Measurements from ENCODE around the gene GATA1. TPM values are rescaled to one million over a fixed set of nuclear protein-coding genes. Genes with fewer than 3 reads are reported as not detected.

GATA1 gene
- total RNA-seq, 4 donors from 2014 or later = not detected

GRCh38 chrX:48790477-48790876 is 4.1 kb downstream of the GATA1 start:
- ATAC-seq (ENCODE audit: low FRiP score) (no peak), DNase-seq (ENCODE audit: low spot score) (no peak)
- TF ChIP-seq, protein P1, sequence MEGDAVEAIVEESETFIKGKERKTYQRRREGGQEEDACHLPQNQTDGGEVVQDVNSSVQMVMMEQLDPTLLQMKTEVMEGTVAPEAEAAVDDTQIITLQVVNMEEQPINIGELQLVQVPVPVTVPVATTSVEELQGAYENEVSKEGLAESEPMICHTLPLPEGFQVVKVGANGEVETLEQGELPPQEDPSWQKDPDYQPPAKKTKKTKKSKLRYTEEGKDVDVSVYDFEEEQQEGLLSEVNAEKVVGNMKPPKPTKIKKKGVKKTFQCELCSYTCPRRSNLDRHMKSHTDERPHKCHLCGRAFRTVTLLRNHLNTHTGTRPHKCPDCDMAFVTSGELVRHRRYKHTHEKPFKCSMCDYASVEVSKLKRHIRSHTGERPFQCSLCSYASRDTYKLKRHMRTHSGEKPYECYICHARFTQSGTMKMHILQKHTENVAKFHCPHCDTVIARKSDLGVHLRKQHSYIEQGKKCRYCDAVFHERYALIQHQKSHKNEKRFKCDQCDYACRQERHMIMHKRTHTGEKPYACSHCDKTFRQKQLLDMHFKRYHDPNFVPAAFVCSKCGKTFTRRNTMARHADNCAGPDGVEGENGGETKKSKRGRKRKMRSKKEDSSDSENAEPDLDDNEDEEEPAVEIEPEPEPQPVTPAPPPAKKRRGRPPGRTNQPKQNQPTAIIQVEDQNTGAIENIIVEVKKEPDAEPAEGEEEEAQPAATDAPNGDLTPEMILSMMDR (IDR thresholded peaks at IDR 0.05) = no peak

DNA sequence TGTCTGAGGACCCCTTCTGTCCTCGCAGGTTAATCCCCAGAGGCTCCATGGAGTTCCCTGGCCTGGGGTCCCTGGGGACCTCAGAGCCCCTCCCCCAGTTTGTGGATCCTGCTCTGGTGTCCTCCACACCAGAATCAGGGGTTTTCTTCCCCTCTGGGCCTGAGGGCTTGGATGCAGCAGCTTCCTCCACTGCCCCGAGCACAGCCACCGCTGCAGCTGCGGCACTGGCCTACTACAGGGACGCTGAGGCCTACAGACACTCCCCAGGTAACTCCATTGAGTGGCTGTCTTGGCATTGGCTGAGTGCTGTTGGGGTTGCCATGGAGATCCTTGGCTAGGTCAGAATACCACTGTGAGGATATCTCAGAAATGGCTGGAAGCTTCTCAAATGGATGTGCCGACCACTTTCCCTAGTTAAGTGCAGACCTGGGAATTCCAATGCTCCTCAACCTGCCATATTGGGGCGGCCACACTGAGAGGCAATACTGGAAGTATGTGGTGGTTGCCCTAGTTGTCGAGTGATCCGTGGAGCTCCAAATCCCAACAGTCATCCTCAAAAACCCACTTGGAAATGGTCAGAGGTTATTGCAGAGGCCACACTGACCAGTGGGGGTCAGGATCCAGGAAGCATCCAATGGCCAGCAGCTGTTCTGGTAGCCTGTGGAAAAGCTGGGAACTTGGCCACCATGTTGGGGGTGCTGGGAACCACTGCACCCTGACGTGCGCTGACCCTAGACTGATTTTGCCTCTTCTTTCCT is 4.9 kb downstream of the GATA1 start:
- DNase-seq (ENCODE audit: low spot score) = no peak
- TF ChIP-seq, protein P1 (IDR thresholded peaks at IDR 0.05) = no peak
- no peak for ATAC-seq (ENCODE audit: low FRiP score)

DNA sequence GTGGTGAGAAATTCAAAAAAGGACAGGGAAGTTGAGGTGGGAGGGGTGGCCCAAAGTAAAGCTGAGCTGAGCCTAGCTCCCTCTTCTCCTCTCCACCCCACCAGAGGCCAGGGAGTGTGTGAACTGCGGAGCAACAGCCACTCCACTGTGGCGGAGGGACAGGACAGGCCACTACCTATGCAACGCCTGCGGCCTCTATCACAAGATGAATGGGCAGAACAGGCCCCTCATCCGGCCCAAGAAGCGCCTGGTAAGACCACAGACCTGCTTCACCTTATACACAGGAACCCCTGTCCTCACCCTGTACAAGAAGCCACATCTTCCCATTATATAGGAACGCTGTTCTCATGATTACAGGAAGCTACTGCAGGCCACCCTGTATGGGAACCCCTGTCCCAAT is 5.8 kb downstream of the GATA1 start:
- no peak for ATAC-seq (ENCODE audit: low FRiP score)
- no peak for DNase-seq (ENCODE audit: low spot score)
- TF ChIP-seq, protein P1 (IDR thresholded peaks at IDR 0.05) = no peak

DNA sequence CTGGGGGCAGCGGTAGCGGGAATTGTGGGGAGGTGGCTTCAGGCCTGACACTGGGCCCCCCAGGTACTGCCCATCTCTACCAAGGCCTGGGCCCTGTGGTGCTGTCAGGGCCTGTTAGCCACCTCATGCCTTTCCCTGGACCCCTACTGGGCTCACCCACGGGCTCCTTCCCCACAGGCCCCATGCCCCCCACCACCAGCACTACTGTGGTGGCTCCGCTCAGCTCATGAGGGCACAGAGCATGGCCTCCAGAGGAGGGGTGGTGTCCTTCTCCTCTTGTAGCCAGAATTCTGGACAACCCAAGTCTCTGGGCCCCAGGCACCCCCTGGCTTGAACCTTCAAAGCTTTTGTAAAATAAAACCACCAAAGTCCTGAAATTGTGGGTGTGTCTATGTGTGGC is 7.5 kb downstream of the GATA1 start:
- TF ChIP-seq, protein P1 (IDR thresholded peaks at IDR 0.05) = no peak
- DNase-seq (ENCODE audit: low spot score) (no peak), ATAC-seq (ENCODE audit: low FRiP score) (no peak)

DNA sequence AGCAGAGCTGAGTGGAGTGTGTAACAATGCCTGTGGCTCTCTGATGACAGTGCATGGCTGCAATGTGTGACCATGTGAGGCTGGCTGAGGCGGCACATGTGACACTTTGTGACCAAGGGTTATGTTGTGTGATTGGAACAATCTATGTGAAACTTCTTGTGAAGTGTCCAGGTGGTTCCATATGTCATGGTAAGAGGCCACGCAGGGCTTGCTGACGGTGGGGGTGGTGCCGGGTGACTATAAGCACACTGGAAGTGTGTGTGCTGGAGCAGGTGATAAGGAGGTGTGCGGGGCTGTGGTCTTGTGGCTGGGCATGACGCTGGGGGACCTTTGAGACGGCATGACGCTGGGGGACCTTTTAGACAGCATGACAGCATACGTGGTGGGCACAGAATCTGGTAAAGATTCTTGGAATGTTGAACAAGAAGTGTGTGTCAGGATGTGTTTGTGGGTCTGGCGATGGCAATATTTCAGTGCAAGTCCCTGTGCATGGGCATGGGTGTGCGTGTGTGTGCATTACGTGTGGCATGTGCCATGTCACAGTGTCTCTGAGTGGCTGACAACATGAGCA is 8.0 kb downstream of the GATA1 start:
- DNase-seq (ENCODE audit: low spot score) (no peak), ATAC-seq (ENCODE audit: low FRiP score) (no peak)
- TF ChIP-seq, protein P1 (IDR thresholded peaks at IDR 0.05) = no peak

DNA sequence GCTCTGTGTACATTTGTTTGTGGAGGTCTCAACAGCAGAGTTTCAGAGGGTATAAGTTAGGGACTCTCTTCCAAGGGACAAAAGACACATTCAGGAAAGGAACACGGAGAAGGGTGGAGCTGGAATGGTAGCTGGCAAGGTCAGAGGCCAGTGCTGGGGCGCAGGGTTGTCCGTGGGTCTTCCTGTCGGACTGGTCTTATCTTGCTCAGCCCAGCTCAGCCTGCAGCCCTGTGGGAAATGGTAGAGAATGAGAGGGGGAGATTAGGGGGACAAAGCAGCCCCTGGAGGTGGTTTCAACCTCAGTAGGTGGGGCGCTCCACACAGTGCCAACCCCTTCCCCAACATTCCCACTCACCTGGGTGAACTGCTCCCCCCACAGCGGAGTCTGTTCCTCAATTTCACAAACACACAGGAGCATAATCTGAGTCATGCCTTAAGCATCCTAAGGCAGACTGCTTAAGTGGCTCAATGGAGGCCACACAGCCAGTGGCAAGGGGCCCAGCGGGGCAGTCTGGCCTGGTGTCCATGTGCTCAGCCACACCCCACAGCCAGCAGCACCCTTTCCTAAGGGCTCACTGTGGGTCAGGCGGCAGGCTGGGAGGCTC is 8.6 kb downstream of the GATA1 start:
- DNase-seq (ENCODE audit: low spot score) (no peak), ATAC-seq (ENCODE audit: low FRiP score) (no peak)
- TF ChIP-seq, protein P1 (IDR thresholded peaks at IDR 0.05) = no peak
